GM15510 (cell line): ENCODE data around the gene SUPT3H.

Experiments used
- POLR2A ChIP-seq: IDR thresholded peaks from 3 replicates; pipeline ENCODE4 v1.6.1; 2011; ENCODE audit warnings: borderline replicate concordance; ENCODE audit not compliant: insufficient read length; ENCODE audit errors: extremely low read depth

The SUPT3H gene

GRCh38 chr6:44831002-44831610 lies 546.6 kb downstream of the SUPT3H start:
- no peak for TF ChIP-seq POLR2A

- TF ChIP-seq POLR2A = no peak
Observed at GRCh38 chr6:44829836-44830235, 547.9 kb downstream of the SUPT3H start.

- no peak for TF ChIP-seq POLR2A
Observed at GRCh38 chr6:44828780-44829179, 549.0 kb downstream of the SUPT3H start.

GRCh38 chr6:44826025-44826676 lies 551.6 kb downstream of the SUPT3H start:
- no peak for TF ChIP-seq POLR2A

- no peak for TF ChIP-seq POLR2A
Observed at GRCh38 chr6:44825273-44825672, 552.5 kb downstream of the SUPT3H start.

GRCh38 chr6:44824567-44824966 lies 553.2 kb downstream of the SUPT3H start:
- TF ChIP-seq POLR2A = no peak

- no peak for TF ChIP-seq POLR2A
Observed at GRCh38 chr6:44820759-44821158, 557.0 kb downstream of the SUPT3H start.

GRCh38 chr6:44820321-44820720 lies 557.4 kb downstream of the SUPT3H start:
- no peak for TF ChIP-seq POLR2A

GRCh38 chr6:44811456-44811855 lies 566.3 kb downstream of the SUPT3H start:
- no peak for TF ChIP-seq POLR2A

GRCh38 chr6:44809258-44809657 lies 568.5 kb downstream of the SUPT3H start:
- no peak for TF ChIP-seq POLR2A

- no peak for TF ChIP-seq POLR2A
Observed at GRCh38 chr6:44808148-44808547, 569.6 kb downstream of the SUPT3H start.

GRCh38 chr6:44806656-44807055 lies 571.1 kb downstream of the SUPT3H start:
- no peak for TF ChIP-seq POLR2A

GRCh38 chr6:44805238-44805846 lies 572.4 kb downstream of the SUPT3H start:
- TF ChIP-seq POLR2A = no peak

- TF ChIP-seq POLR2A = no peak
Observed at GRCh38 chr6:44804546-44805159, 573.1 kb downstream of the SUPT3H start.

GRCh38 chr6:44804016-44804415 lies 573.7 kb downstream of the SUPT3H start:
- TF ChIP-seq POLR2A = no peak
